Upper lobe of left lung (tissue), 4 donors: ENCODE results near the gene POLD2.

Source experiments
- EP300 ChIP-seq, 4 donors: sonication (generic); formaldehyde crosslinking; IDR thresholded peaks; one replicate each; pipeline ENCODE4 v1.5.1; 2017; ENCODE audit warnings: antibody characterized with exemption in 4 of 4, control low read depth in 2 of 4
- POLR2A ChIP-seq, 4 donors: fragments of 450-650 bp; IDR thresholded peaks; one replicate each; pipeline ENCODE4 v1.5.1; 2016 to 2017; ENCODE audit warnings: antibody characterized with exemption in 4 of 4, mild to moderate bottlenecking in 2 of 4
- POLR2AphosphoS5 ChIP-seq, 2 donors: sonication (generic); formaldehyde crosslinking; IDR thresholded peaks; one replicate each; pipeline ENCODE4 v1.5.1; 2017; ENCODE audit warnings: antibody characterized with exemption in 2 of 2
- TF ChIP-seq, protein P1 (sequence below), 6 experiments: fragments of 450-650 bp in 4 of 6; fragments of 200-600 bp in 2 of 6; sonication (generic) in 2 of 6; IDR thresholded peaks; one replicate each; pipeline ENCODE4 v1.5.1; 2016 to 2019; ENCODE audit warnings: antibody characterized with exemption in 6 of 6

DNA sequence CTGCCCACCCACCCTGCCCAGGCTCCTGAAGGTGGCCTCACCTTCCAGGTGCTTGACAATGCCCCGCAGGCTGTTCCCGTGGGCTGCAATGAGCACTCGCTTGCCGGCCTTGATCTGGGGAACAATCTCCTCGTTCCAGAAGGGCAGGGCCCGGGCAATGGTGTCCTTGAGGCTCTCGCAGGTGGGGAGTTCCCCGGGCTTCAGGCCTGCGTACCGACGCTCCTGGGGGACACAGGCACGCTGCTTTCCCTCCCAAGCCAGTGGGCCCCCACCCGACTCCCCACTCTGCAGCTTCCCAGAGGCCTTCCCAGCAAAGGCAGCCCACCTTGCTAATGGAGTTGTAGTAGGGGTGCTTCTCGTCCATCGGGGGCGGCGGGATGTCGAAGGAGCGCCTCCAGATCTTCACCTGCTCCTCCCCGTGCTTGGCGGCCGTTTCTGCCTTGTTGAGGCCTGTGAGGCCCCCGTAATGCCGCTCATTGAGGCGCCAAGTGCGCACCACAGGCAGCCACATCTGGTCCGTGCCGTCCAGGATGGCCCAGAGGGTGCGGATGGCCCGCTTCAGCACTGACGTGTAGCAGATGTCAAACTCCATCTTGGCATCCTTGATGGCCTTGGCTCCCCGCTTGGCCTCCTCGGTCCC is 58.4 kb downstream of the POLD2 start:
- TF ChIP-seq POLR2AphosphoS5 (IDR thresholded peaks at IDR 0.05): no peak
- no peak for TF ChIP-seq POLR2A (IDR thresholded peaks at IDR 0.05)
- TF ChIP-seq, protein P1, sequence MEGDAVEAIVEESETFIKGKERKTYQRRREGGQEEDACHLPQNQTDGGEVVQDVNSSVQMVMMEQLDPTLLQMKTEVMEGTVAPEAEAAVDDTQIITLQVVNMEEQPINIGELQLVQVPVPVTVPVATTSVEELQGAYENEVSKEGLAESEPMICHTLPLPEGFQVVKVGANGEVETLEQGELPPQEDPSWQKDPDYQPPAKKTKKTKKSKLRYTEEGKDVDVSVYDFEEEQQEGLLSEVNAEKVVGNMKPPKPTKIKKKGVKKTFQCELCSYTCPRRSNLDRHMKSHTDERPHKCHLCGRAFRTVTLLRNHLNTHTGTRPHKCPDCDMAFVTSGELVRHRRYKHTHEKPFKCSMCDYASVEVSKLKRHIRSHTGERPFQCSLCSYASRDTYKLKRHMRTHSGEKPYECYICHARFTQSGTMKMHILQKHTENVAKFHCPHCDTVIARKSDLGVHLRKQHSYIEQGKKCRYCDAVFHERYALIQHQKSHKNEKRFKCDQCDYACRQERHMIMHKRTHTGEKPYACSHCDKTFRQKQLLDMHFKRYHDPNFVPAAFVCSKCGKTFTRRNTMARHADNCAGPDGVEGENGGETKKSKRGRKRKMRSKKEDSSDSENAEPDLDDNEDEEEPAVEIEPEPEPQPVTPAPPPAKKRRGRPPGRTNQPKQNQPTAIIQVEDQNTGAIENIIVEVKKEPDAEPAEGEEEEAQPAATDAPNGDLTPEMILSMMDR (IDR thresholded peaks at IDR 0.05): no peak
- no peak for TF ChIP-seq EP300 (IDR thresholded peaks at IDR 0.05)
